RWPE2 (cell line): Measurements from ENCODE around the gene MYL6B.

Experiments
- ATAC-seq: fragments of 200-7000 bp; cut with Tn5 transposase; 3 replicates; pipeline ENCODE4 v1.9.1; 2021; ENCODE audit warnings: low read depth
- DNase-seq: peaks from one replicate; pipeline ENCODE4 v3.0.0-alpha.2; 2020; ENCODE audit warnings: low spot score
- H3K27ac ChIP-seq: fragments of 450-650 bp; 2 replicates; pipeline ENCODE4 v1.5.1; 2017; ENCODE audit warnings: mild to moderate bottlenecking; ENCODE audit not compliant: poor library complexity, severe bottlenecking
- H3K27me3 ChIP-seq: fragments of 250-450 bp; sonication (Bioruptor Pico); 2 replicates; pipeline ENCODE4 v1.5.1; 2021; ENCODE audit warnings: mild to moderate bottlenecking, moderate library complexity; ENCODE audit not compliant: insufficient read depth, poor library complexity, severe bottlenecking
- H3K36me3 ChIP-seq: fragments of 250-450 bp; sonication (Bioruptor Pico); 2 replicates; pipeline ENCODE4 v1.5.1; 2020; ENCODE audit warnings: low read depth, mild to moderate bottlenecking, moderate library complexity
- H3K4me1 ChIP-seq: fragments of 250-450 bp; sonication (Bioruptor Pico); 2 replicates; pipeline ENCODE4 v1.5.1; 2021; ENCODE audit warnings: mild to moderate bottlenecking, moderate library complexity; ENCODE audit not compliant: insufficient read depth, poor library complexity, severe bottlenecking
- H3K4me3 ChIP-seq: fragments of 250-450 bp; sonication (Bioruptor Pico); 2 replicates; pipeline ENCODE4 v1.5.1; 2021; ENCODE audit warnings: mild to moderate bottlenecking, moderate library complexity; ENCODE audit not compliant: severe bottlenecking
- H3K9me3 ChIP-seq: fragments of 250-450 bp; sonication (Bioruptor Pico); 2 replicates; pipeline ENCODE4 v1.5.1; 2021; ENCODE audit warnings: mild to moderate bottlenecking, moderate library complexity; ENCODE audit not compliant: severe bottlenecking
- CTCF ChIP-seq: fragments of 450-650 bp; IDR thresholded peaks from one replicate; pipeline ENCODE4 v1.5.1; 2017; ENCODE audit warnings: mild to moderate bottlenecking, moderate library complexity; ENCODE audit not compliant: poor library complexity, severe bottlenecking

The MYL6B gene

GRCh38 chr12:56188131-56188777, 35.9 kb downstream of the MYL6B start:
- Histone ChIP-seq H3K27ac (peak overlapping the region; percentile 80), H3K4me3 (peak overlapping the region; percentile 81), H3K36me3 (peaks cover 45% of the 10 kb centered on the region), H3K27me3 (no peaks in the 10 kb centered on the region), H3K4me1 (peaks cover 7% of the 10 kb centered on the region), H3K9me3 (no peaks in the 10 kb centered on the region)
- TF ChIP-seq CTCF: no peak
- no peak for DNase-seq
- ATAC-seq: no peak

- no peaks in the 10 kb centered on the region for H3K27me3 ChIP-seq
- H3K36me3 ChIP-seq: peaks cover 40% of the 10 kb centered on the region
- TF ChIP-seq CTCF: no peak
- H3K4me1 ChIP-seq: peaks cover 7% of the 10 kb centered on the region
- peak overlapping the region; percentile 81 for H3K4me3 ChIP-seq
- no peak for DNase-seq
- peak overlapping the region; percentile 80 for H3K27ac ChIP-seq
- no peak for ATAC-seq
- H3K9me3 ChIP-seq: no peaks in the 10 kb centered on the region
Measured at GRCh38 chr12:56188778-56189098, 36.4 kb downstream of the MYL6B start.

- TF ChIP-seq CTCF: peak; percentile 99
- H3K9me3 ChIP-seq: no peaks in the 10 kb centered on the region
- peaks cover 7% of the 10 kb centered on the region for H3K4me1 ChIP-seq
- H3K27me3 ChIP-seq: no peaks in the 10 kb centered on the region
- peak within 1 kb of the TSS; percentile 80 for H3K27ac ChIP-seq
- peaks cover 35% of the 10 kb centered on the region for H3K36me3 ChIP-seq
- ATAC-seq: peak; percentile 72
- peak within 1 kb of the TSS; percentile 81 for H3K4me3 ChIP-seq
- peak; percentile 81 for DNase-seq
Measured at GRCh38 chr12:56189099-56189917, 36.9 kb downstream of the MYL6B start, which contains the start of gene SMARCC2. Gene SMARCC2 (minus strand): TSS chr12:56189483. CDS start chr12:56189461, 22 bp downstream.

GRCh38 chr12:56189918-56190694, 37.7 kb downstream of the MYL6B start:
- DNase-seq (peak; percentile 74), ATAC-seq (peak; percentile 62)
- H3K27ac ChIP-seq: peak overlapping the region; percentile 80

More at GRCh38 chr12:56189918-56190694, 37.7 kb downstream of the MYL6B start:
- no peaks in the 10 kb centered on the region for H3K27me3 ChIP-seq
- peak overlapping the region; percentile 81 for H3K4me3 ChIP-seq
- peaks cover 27% of the 10 kb centered on the region for H3K36me3 ChIP-seq
- no peak for TF ChIP-seq CTCF
- H3K4me1 ChIP-seq: peaks cover 7% of the 10 kb centered on the region
- H3K9me3 ChIP-seq: no peaks in the 10 kb centered on the region
